Myocyte (in vitro differentiated cells): ENCODE measurements around the gene PPP2R2C. TPM values are rescaled to one million over a fixed set of nuclear protein-coding genes. Genes with fewer than 3 reads are reported as not detected.

Experiments
- DNase-seq: peaks from one replicate; pipeline ENCODE4 v3.0.0-alpha.2; 2012; ENCODE audit warnings: low read depth
- total RNA-seq: library from RNA; depleted of rRNA; stranded (reverse); fragments of >200 nt; gene quantifications from 2 replicates; pipeline ENCODE4 v1.2.3, GENCODE V29; 2014

Gene PPP2R2C
- total RNA-seq, 1 donor from 2014 or later: 0.29 TPM

GRCh38 chr4:6333301-6334202, 138.9 kb downstream of the PPP2R2C start:
- no peak for DNase-seq

- no peak for DNase-seq
These were observed 139.8 kb downstream of the PPP2R2C start for GRCh38 chr4:6332669-6333050.

GRCh38 chr4:6332042-6332668, 140.3 kb downstream of the PPP2R2C start:
- DNase-seq: peak; percentile 18

GRCh38 chr4:6331468-6331867, 140.9 kb downstream of the PPP2R2C start:
- no peak for DNase-seq

- peak; percentile 14 for DNase-seq
These were observed 141.4 kb downstream of the PPP2R2C start for GRCh38 chr4:6331018-6331417.

GRCh38 chr4:6330384-6330767, 142.0 kb downstream of the PPP2R2C start:
- no peak for DNase-seq

GRCh38 chr4:6329478-6330383, 142.7 kb downstream of the PPP2R2C start:
- no peak for DNase-seq

GRCh38 chr4:6328526-6328925, 143.9 kb downstream of the PPP2R2C start:
- DNase-seq: no peak

- peak; percentile 72 for DNase-seq
These were observed 145.0 kb downstream of the PPP2R2C start for GRCh38 chr4:6327220-6327917.

GRCh38 chr4:6326312-6327060, 145.9 kb downstream of the PPP2R2C start:
- no peak for DNase-seq

GRCh38 chr4:6325788-6326290, 146.6 kb downstream of the PPP2R2C start:
- no peak for DNase-seq

- DNase-seq: peak; percentile 18
These were observed 147.2 kb downstream of the PPP2R2C start for GRCh38 chr4:6324999-6325787.

GRCh38 chr4:6324461-6324998, 147.9 kb downstream of the PPP2R2C start:
- no peak for DNase-seq

GRCh38 chr4:6322761-6323566, 149.4 kb downstream of the PPP2R2C start:
- no peak for DNase-seq

GRCh38 chr4:6322067-6322760, 150.2 kb downstream of the PPP2R2C start:
- no peak for DNase-seq

- no peak for DNase-seq
These were observed 151.1 kb downstream of the PPP2R2C start for GRCh38 chr4:6321361-6321760.

- DNase-seq: no peak
These were observed 151.8 kb downstream of the PPP2R2C start for GRCh38 chr4:6320663-6321062.
